Placental epithelial cell (primary cell): Measurements from ENCODE around the gene HOXA13. TPM values are rescaled to one million over a fixed set of nuclear protein-coding genes. Genes with fewer than 3 reads are reported as not detected.

ENCODE experiments used
- small RNA-seq: library from RNA; depleted of rRNA; stranded (forward); fragments of <200 nt; gene quantifications from one replicate; pipeline ENCODE3, GENCODE V24; 2012
- total RNA-seq: library from RNA; depleted of rRNA; stranded (reverse); fragments of >200 nt; gene quantifications from 2 replicates; pipeline ENCODE4 v1.2.3, GENCODE V29; 2012

Gene HOXA13
- under 0.01 TPM in 1 of 2 replicates, not detected in the other for total RNA-seq

GRCh38 chr7:27199849-27200760 lies at the start of gene HOXA13:
HOXA13 (minus strand) TSS chr7:27200091; CDS start chr7:27200077, 14 bp downstream.

GRCh38 chr7:27242555-27243339 lies 42.9 kb upstream of the HOXA13 start, which contains the start of gene EVX1:
EVX1 (plus strand) TSS chr7:27242802; CDS start chr7:27243031, 229 bp downstream.

GRCh38 chr7:27185013-27185853 lies 14.7 kb downstream of the HOXA13 start, which contains the start of gene HOXA11:
HOXA11 (minus strand) TSS chr7:27185232; CDS start chr7:27185144, 88 bp downstream.

GRCh38 chr7:27173956-27174873 lies 25.7 kb downstream of the HOXA13 start, which contains the start of gene HOXA10:
HOXA10 (minus strand) TSS chr7:27174320; CDS start chr7:27174306, 14 bp downstream.

GRCh38 chr7:27165089-27165995 lies 34.5 kb downstream of the HOXA13 start, which contains the start of gene HOXA9:
HOXA9 (minus strand) TSS chr7:27165537; CDS start chr7:27165457, 80 bp downstream.

GRCh38 chr7:27156508-27156898 lies 43.4 kb downstream of the HOXA13 start, which contains the start of gene HOXA7:
HOXA7 (minus strand) TSS chr7:27156675; CDS start chr7:27156545, 130 bp downstream.

GRCh38 chr7:27151931-27152815 lies 47.7 kb downstream of the HOXA13 start, which contains the start of gene HOXA3:
HOXA3 (minus strand) TSS chr7:27152583; CDS start chr7:27110640, 41,943 bp downstream.

GRCh38 chr7:27147199-27148030 lies 52.5 kb downstream of the HOXA13 start, which contains the start of gene HOXA6:
HOXA6 (minus strand) TSS chr7:27147774; CDS start chr7:27147749, 25 bp downstream.

Small RNAs within 50 kb of the gene (small RNA-seq; reads per million reads assigned to genes)
- gene AC004080.5 (not detected), gene RF02140 (not detected), gene RF02141 (not detected)

Other genes starting within 250 kb of the HOXA13 start
- 1.2 and 1.5 TPM in 2 replicates for gene HOXA1, start 104.1 kb downstream of the HOXA13 start, total RNA-seq
- gene HOXA2, start 97.4 kb downstream of the HOXA13 start, total RNA-seq = 0.65 and 4.7 TPM in 2 replicates
- gene HOXA4, start 69.3 kb downstream of the HOXA13 start, total RNA-seq = 0.43 and 1.6 TPM in 2 replicates
- gene HOXA5, start 56.4 kb downstream of the HOXA13 start, total RNA-seq = 0.39 TPM in 1 of 2 replicates, not detected in the other
- gene HOXA6, start 52.3 kb downstream of the HOXA13 start, total RNA-seq = not detected in 2 replicates
- gene HOXA3, start 47.5 kb downstream of the HOXA13 start, total RNA-seq = 1.4 and 4.7 TPM in 2 replicates
- gene HOXA7, start 43.4 kb downstream of the HOXA13 start, total RNA-seq = not detected in 2 replicates
- gene HOXA9, start 34.6 kb downstream of the HOXA13 start, total RNA-seq = not detected in 2 replicates
- gene HOXA10, start 25.8 kb downstream of the HOXA13 start, total RNA-seq = 0.39 TPM in 1 of 2 replicates, not detected in the other
- gene HOXA11, start 14.9 kb downstream of the HOXA13 start, total RNA-seq = 0.11 TPM in 1 of 2 replicates, not detected in the other
- gene EVX1, start 42.7 kb upstream of the HOXA13 start, total RNA-seq = not detected in 2 replicates